Endothelial cell of umbilical vein (primary cell): Measurements from ENCODE around the gene RCOR1.

Experiments used
- CTCF ChIP-seq, 2 donors: IDR thresholded peaks; 1 replicate in 1 of 2; 2 replicates in 1 of 2; pipeline ENCODE4 v1.5.1; 2011; ENCODE audit warnings: low read length in 2 of 2, mild to moderate bottlenecking in 2 of 2, moderate library complexity in 2 of 2, control low read depth in 1 of 2, inconsistent platforms in 1 of 2, low read depth in 1 of 2; ENCODE audit not compliant: insufficient read depth in 1 of 2; ENCODE audit errors: extremely low read depth in 1 of 2
- EZH2 ChIP-seq: IDR thresholded peaks from 2 replicates; pipeline ENCODE4 v1.6.1; 2012; ENCODE audit warnings: borderline replicate concordance, low read depth, mild to moderate bottlenecking, moderate library complexity, low read length, inconsistent platforms; ENCODE audit not compliant: severe bottlenecking
- FOS ChIP-seq: IDR thresholded peaks from 2 replicates; pipeline ENCODE4 v1.6.1; 2011; ENCODE audit warnings: mild to moderate bottlenecking, low read length, moderate library complexity, borderline replicate concordance; ENCODE audit not compliant: insufficient read depth
- POLR2A ChIP-seq: IDR thresholded peaks from 2 replicates; pipeline ENCODE4 v1.6.1; 2012; ENCODE audit warnings: low read depth, mild to moderate bottlenecking, control low read depth, low read length
- POLR2AphosphoS5 ChIP-seq: IDR thresholded peaks from 2 replicates; pipeline ENCODE4 v1.6.1; 2012; ENCODE audit warnings: low read depth, mild to moderate bottlenecking, control low read depth, low read length, moderate library complexity; ENCODE audit not compliant: insufficient read depth

DNA sequence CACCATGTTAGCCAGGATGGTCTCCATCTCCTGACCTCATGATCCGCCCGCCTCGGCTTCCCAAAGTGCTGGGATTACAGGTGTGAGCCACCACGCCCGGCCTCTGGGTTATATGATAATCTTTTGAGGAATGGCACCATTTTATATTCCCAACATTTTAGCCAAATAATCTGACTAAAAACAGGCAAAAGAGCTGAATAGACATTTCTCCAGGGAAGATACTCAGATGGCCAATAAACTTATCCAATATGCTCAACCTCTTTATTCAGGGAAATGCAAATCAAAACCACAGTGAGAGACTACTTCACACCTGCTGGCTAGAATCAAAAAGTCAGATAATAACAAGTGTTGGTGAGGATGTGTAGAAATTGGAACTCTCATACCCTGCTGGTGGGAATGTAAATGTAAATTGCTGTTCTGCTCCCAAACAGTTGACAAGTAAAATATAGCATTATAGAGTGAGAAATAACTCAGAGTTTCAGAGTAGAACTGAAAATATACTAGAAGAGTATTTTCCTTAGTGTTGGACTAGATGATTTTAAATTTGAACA lies 80.0 kb downstream of the RCOR1 start:
- no peak for TF ChIP-seq EZH2
- no peak for TF ChIP-seq CTCF (IDR thresholded peaks at IDR 0.05; ENCODE audit: extremely low read depth in 1 of 2, insufficient read depth in 1 of 2, low read depth in 1 of 2, low read length in 2 of 2)
- no peak for TF ChIP-seq POLR2A
- TF ChIP-seq POLR2AphosphoS5 = no peak
- TF ChIP-seq FOS = no peak
